Stimulated activated CD4-positive, alpha-beta T cell treated with anti-CD3 and anti-CD28 coated beads, Interleukin-15, amount 100 ng/mL, for 1 hour (primary cell): ENCODE measurements around the gene PRR14L.
"Not testable (repeated sequence)": the region's sequence is repeated elsewhere in the genome, so short reads cannot be mapped to it uniquely, and the experiment has no call there.

ENCODE experiments used
- DNase-seq, 2 donors: peaks; one replicate each; pipeline ENCODE4 v3.0.0-alpha.2; 2020; ENCODE audit warnings: low read depth in 1 of 2, low spot score in 1 of 2

PRR14L gene

GRCh38 chr22:31682751-31683150, 67.2 kb downstream of the PRR14L start:
- DNase-seq = no peak

GRCh38 chr22:31681349-31682345, 68.3 kb downstream of the PRR14L start:
- DNase-seq = no peak

GRCh38 chr22:31680861-31681341, 69.0 kb downstream of the PRR14L start:
- no peak for DNase-seq

GRCh38 chr22:31678748-31679147, 71.2 kb downstream of the PRR14L start:
- no peak for DNase-seq

GRCh38 chr22:31676700-31677099, 73.2 kb downstream of the PRR14L start:
- DNase-seq = peak; percentile 85 to 86

- not testable (repeated sequence) for DNase-seq
These were observed 75.7 kb downstream of the PRR14L start for GRCh38 chr22:31674219-31674618.

- DNase-seq = not testable (repeated sequence)
These were observed 81.1 kb downstream of the PRR14L start for GRCh38 chr22:31668849-31669248.

GRCh38 chr22:31662668-31663037, 87.3 kb downstream of the PRR14L start:
- DNase-seq = no peak

GRCh38 chr22:31661851-31662667, 87.9 kb downstream of the PRR14L start, which contains the start of gene PISD:
Gene PISD (minus strand): TSS chr22:31662215. CDS start chr22:31662208, 7 bp downstream.
- DNase-seq = peak; percentile 90 to 93

GRCh38 chr22:31660860-31661341, 89.0 kb downstream of the PRR14L start:
- DNase-seq = peak in 1 of 2 donors; percentile 14

GRCh38 chr22:31659246-31659645, 90.7 kb downstream of the PRR14L start:
- no peak for DNase-seq

- no peak for DNase-seq
These were observed 95.5 kb downstream of the PRR14L start for GRCh38 chr22:31654408-31654807.

- no peak for DNase-seq
These were observed 96.0 kb downstream of the PRR14L start for GRCh38 chr22:31653944-31654343.

- DNase-seq = no peak
These were observed 96.8 kb downstream of the PRR14L start for GRCh38 chr22:31652911-31653684.

- DNase-seq = no peak
These were observed 97.8 kb downstream of the PRR14L start for GRCh38 chr22:31652088-31652487.

- DNase-seq = no peak
These were observed 98.3 kb downstream of the PRR14L start for GRCh38 chr22:31651664-31652063.

- DNase-seq = no peak
These were observed 99.5 kb downstream of the PRR14L start for GRCh38 chr22:31650391-31650790.

GRCh38 chr22:31647523-31648320, 102.2 kb downstream of the PRR14L start:
- no peak for DNase-seq

- DNase-seq = no peak
These were observed 102.9 kb downstream of the PRR14L start for GRCh38 chr22:31647066-31647465.
